NB4 (cell line): ENCODE measurements around the gene ABCG2.

Experiments
- DNase-seq: peaks from one replicate; pipeline ENCODE4 v3.0.0; 2010; ENCODE audit warnings: low read depth
- H3K4me3 ChIP-seq: one replicate; pipeline ENCODE4 v1.5.1; 2011; ENCODE audit warnings: mild to moderate bottlenecking, low read depth, low read length, moderate library complexity
- MYC ChIP-seq: IDR thresholded peaks from 2 replicates; pipeline ENCODE4 v1.6.1; 2011; ENCODE audit warnings: low read depth, low read length
- POLR2A ChIP-seq: IDR thresholded peaks from 2 replicates; pipeline ENCODE4 v1.6.1; 2011; ENCODE audit warnings: mild to moderate bottlenecking; ENCODE audit not compliant: insufficient read length; ENCODE audit errors: extremely low read depth
- TF ChIP-seq, protein P1 (sequence below): IDR thresholded peaks from one replicate; pipeline ENCODE4 v1.5.1; 2012; ENCODE audit warnings: low read depth, low read length
- TF ChIP-seq, protein P2 (sequence below): IDR thresholded peaks from 2 replicates; pipeline ENCODE4 v1.6.1; 2011; ENCODE audit warnings: low read depth, low read length

ABCG2 gene

DNA sequence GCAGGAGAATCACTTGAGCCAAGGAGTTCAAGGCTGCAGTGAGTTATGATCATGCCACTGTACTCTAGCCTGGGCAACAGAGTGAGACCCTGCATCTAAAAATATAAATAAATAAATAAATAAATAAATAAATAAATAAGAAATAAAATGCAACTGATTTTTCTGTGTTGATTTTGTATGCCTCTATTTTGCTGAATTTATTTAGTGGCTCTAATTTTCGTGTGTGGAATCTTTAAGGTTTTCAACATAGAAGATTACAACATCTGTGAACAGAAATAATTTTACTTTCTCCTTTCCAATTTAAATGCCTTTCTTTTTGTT lies 30.9 kb upstream of the ABCG2 start:
- DNase-seq, result no peak
- TF ChIP-seq MYC (no peak), POLR2A (no peak)
- TF ChIP-seq, protein P1, sequence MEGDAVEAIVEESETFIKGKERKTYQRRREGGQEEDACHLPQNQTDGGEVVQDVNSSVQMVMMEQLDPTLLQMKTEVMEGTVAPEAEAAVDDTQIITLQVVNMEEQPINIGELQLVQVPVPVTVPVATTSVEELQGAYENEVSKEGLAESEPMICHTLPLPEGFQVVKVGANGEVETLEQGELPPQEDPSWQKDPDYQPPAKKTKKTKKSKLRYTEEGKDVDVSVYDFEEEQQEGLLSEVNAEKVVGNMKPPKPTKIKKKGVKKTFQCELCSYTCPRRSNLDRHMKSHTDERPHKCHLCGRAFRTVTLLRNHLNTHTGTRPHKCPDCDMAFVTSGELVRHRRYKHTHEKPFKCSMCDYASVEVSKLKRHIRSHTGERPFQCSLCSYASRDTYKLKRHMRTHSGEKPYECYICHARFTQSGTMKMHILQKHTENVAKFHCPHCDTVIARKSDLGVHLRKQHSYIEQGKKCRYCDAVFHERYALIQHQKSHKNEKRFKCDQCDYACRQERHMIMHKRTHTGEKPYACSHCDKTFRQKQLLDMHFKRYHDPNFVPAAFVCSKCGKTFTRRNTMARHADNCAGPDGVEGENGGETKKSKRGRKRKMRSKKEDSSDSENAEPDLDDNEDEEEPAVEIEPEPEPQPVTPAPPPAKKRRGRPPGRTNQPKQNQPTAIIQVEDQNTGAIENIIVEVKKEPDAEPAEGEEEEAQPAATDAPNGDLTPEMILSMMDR, result no peak
- TF ChIP-seq, protein P2, sequence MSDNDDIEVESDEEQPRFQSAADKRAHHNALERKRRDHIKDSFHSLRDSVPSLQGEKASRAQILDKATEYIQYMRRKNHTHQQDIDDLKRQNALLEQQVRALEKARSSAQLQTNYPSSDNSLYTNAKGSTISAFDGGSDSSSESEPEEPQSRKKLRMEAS, result no peak
- no peak overlapping the region for H3K4me3 ChIP-seq

DNA sequence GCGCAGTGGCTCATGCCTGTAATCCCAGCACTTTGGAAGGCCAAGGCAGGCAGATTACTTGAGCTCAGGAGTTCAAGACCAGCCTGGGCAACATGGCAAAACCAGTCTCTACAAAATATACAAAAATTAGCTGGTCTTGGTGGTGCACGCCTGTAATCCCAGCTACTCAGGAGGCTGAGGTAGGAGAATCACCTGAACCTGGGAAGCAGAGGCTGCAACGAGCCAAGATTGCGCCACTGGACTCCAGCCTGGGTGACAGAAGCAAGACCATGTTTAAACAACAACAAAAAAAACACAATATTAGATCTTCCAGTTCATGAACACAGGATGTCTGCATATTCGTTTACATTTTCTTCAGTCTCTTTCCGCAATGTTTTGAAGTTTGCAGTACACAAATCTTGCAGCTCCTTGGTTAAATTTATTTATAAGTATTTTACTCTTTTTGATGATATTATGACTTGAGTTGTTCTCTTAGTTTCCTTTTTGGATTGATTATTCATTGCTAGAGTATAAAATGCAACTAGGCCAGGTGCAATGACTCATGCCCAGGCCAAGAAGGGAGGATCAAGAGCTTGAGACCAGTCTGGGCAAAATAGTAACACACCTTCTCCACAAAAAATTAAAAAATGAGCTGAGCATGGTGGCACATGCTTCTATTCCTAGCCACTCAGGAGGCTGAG lies 30.4 kb upstream of the ABCG2 start:
- no peak for TF ChIP-seq POLR2A
- TF ChIP-seq MYC, result no peak
- TF ChIP-seq, protein P1, result no peak
- TF ChIP-seq, protein P2, result no peak
- no peak overlapping the region for H3K4me3 ChIP-seq
- DNase-seq, result no peak

DNA sequence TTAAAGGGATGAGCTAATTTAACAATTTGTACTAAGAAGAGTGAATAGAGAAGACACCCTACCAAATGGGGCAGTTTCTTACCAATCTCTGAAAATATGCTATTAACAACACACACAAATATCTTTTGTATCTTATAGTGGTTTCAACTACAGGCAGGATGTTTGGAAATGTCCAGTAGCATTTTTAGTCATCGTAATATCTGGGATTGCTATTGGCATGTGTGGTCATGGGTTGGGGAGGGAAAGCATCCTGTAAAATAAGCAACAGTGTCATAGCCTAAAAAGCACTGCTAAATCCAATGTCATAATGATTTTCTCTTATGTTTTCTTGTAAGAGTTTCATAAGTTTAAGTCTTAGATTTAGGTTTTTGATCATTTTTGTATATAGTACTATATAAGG lies 29.3 kb upstream of the ABCG2 start:
- TF ChIP-seq, protein P2, result no peak
- TF ChIP-seq MYC (no peak), POLR2A (no peak)
- TF ChIP-seq, protein P1, result no peak
- DNase-seq, result no peak

DNA sequence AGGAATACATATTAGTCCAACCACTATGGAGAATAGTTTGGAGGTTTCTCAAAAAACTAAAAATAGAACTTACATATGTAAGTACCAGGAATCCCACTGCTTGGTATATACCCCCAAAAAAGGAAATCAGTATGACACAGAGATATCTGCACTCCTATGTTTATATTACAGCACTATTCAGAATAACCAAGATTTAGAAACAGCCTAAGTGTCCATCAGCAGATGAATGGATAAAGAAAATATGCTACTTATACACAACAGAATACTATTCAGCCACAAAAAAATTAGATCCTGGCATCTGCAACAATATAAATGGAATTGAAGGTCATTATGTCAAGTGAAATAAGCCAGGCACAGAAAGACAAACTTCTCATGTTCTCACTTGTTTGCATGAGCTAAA lies 27.5 kb upstream of the ABCG2 start:
- no peak overlapping the region for H3K4me3 ChIP-seq
- TF ChIP-seq, protein P2, result no peak
- no peak for DNase-seq

More for the DNA sequence above, 29.3 kb upstream of the ABCG2 start:
- no peak overlapping the region for H3K4me3 ChIP-seq

DNA sequence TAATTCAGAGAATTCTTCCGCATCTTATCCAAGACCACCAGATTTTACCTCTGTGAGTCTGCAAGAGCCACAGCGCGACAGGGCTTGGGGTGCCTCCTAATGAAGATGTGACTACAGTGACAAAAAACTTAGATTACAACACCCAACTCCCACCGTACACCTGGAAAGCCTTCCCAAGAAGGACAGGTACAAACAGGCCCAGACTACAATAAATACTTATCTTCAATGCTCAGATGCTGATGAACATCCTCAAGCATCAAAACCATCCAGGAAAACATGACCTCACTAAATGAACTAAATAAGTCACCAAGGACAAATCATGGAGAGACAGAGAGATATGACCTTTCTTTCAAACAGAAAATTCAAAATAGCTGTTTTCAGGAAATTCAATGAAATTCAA lies 20.8 kb upstream of the ABCG2 start:
- TF ChIP-seq, protein P1, result no peak
- TF ChIP-seq, protein P2, result no peak
- TF ChIP-seq POLR2A, result no peak
- no peak for TF ChIP-seq MYC
- H3K4me3 ChIP-seq, result no peak overlapping the region
- no peak for DNase-seq

DNA sequence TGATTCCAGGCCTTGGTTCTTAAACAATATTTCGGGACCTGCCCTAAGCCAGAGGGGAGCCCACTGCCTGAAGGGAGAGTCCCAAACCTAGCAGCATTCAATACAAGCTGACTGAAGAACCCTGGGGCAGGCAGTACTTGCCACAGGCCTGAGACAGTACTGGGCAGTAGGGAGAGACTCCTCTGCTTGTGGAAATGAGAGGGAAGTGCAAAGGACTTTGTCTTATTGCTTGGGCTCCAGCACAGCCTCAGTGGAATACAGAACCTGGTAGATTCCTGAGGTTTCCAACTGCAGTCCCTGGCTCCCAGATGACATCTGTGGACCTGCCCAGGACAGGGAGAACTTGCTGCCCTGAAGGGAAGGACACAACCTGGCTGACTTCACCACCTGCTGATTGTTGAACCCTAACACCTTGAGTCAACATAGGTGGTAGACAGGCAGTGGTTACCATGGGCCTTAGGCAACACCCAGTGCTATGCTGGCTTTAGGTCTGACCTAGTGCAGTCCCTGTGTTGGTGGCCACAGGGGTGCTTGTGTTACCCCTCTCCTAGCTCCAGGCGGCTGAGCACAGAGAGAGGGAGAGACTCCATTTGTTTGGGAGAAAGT lies 20.3 kb upstream of the ABCG2 start:
- TF ChIP-seq, protein P1, result no peak
- TF ChIP-seq, protein P2, result no peak
- no peak for TF ChIP-seq POLR2A
- no peak for TF ChIP-seq MYC
- DNase-seq, result no peak
- no peak overlapping the region for H3K4me3 ChIP-seq
